Lower leg skin (tissue), 4 donors: ENCODE measurements around the gene ATXN2L. TPM values are rescaled to one million over a fixed set of nuclear protein-coding genes. Genes with fewer than 3 reads are reported as not detected.
"Not testable (repeated sequence)": the region's sequence is repeated elsewhere in the genome, so short reads cannot be mapped to it uniquely, and the experiment has no call there.

Source experiments
- DNase-seq, 2 donors: peaks; one replicate each; pipeline ENCODE4 v3.0.0-alpha.2; 2019; ENCODE audit warnings: low spot score in 2 of 2
- H3K4me3 ChIP-seq: fragments of 200-600 bp; sonication (generic); 2 replicates; pipeline ENCODE4 v1.5.1; 2017; ENCODE audit warnings: mild to moderate bottlenecking, low read depth; ENCODE audit not compliant: poor library complexity, severe bottlenecking
- CTCF ChIP-seq, 3 donors: fragments of 450-650 bp; IDR thresholded peaks; one replicate each; pipeline ENCODE4 v1.5.1; 2016; ENCODE audit warnings: antibody characterized with exemption in 3 of 3, mild to moderate bottlenecking in 3 of 3, moderate library complexity in 2 of 3
- POLR2A ChIP-seq, 2 donors: fragments of 450-650 bp; IDR thresholded peaks; one replicate each; pipeline ENCODE4 v1.6.1; 2016 to 2017; ENCODE audit warnings: antibody characterized with exemption in 2 of 2, mild to moderate bottlenecking in 1 of 2, moderate library complexity in 1 of 2
- WGBS, 2 donors: methylation state at CpG; one replicate each; pipeline ENCODE4 v1.1.5; 2018; 5-methylcytosine and 5-hydroxymethylcytosine counted together
- intact Hi-C: fragments of 100-400 bp; cut with DNase I; formaldehyde crosslinking; loops from one replicate; pipeline ENCODE4 v1.15.0; 2023; ENCODE audit warnings: low total_unique reads
- total RNA-seq, 4 donors: library from RNA; depleted of rRNA; stranded (reverse); fragments of >200 nt; gene quantifications; one replicate each; pipeline ENCODE4 v1.1.0, GENCODE V29; 2016

The ATXN2L gene
- total RNA-seq, 4 donors from 2014 or later: 54.8 to 152 (median 66.5) TPM

GRCh38 chr16:28865001-28865688 is 42.3 kb downstream of the ATXN2L start:
- intact Hi-C loops: no loop called here
- no peak overlapping the region for H3K4me3 ChIP-seq
- 80 to 91% methylated on average over 12 of the region's 12 CpGs for WGBS, 2 donors
- DNase-seq: no peak
- TF ChIP-seq POLR2A (IDR thresholded peaks at IDR 0.05): no peak
- no peak for TF ChIP-seq CTCF (IDR thresholded peaks at IDR 0.05)

- no peak for DNase-seq
- H3K4me3 ChIP-seq: no peak overlapping the region
- TF ChIP-seq POLR2A (IDR thresholded peaks at IDR 0.05): no peak
- 70 to 72% methylated on average over 25 to 32 of the region's 32 CpGs for WGBS, 2 donors
- intact Hi-C loops: no loop called here
Observed at GRCh38 chr16:28865722-28866453, 43.1 kb downstream of the ATXN2L start.

- WGBS, 2 donors: 84 to 90% methylated on average over 17 of the region's 17 CpGs
- DNase-seq: no peak
- intact Hi-C loops: no loop called here
- no peak overlapping the region for H3K4me3 ChIP-seq
- TF ChIP-seq CTCF (IDR thresholded peaks at IDR 0.05): no peak
Observed at GRCh38 chr16:28866454-28866804, 43.6 kb downstream of the ATXN2L start.

GRCh38 chr16:28867241-28867640 is 44.4 kb downstream of the ATXN2L start:
- no peak for DNase-seq
- H3K4me3 ChIP-seq: no peak overlapping the region
- TF ChIP-seq CTCF (IDR thresholded peaks at IDR 0.05) (no peak), POLR2A (IDR thresholded peaks at IDR 0.05) (no peak)
- intact Hi-C loops: no loop called here
- whole genome bisulfite sequencing, 2 donors: 87 to 89% methylated on average over 13 of the region's 13 CpGs

GRCh38 chr16:28867646-28868045 is 44.8 kb downstream of the ATXN2L start:
- intact Hi-C loops, DNase-seq, H3K4me3 ChIP-seq: not testable (repeated sequence)
- 92 to 93% methylated on average over 9 of the region's 9 CpGs for WGBS, 2 donors

GRCh38 chr16:28869201-28869600 is 46.4 kb downstream of the ATXN2L start:
- no peak for DNase-seq
- WGBS, 2 donors: 92 to 94% methylated on average over 11 of the region's 11 CpGs
- intact Hi-C loops: no loop called here
- TF ChIP-seq POLR2A (IDR thresholded peaks at IDR 0.05): no peak
- no peak for TF ChIP-seq CTCF (IDR thresholded peaks at IDR 0.05)
- H3K4me3 ChIP-seq: no peak overlapping the region

GRCh38 chr16:28872952-28873351 is 50.2 kb downstream of the ATXN2L start:
- H3K4me3 ChIP-seq: no peak overlapping the region
- TF ChIP-seq POLR2A (IDR thresholded peaks at IDR 0.05) (no peak), CTCF (IDR thresholded peaks at IDR 0.05) (no peak)
- no peak for DNase-seq
- intact Hi-C loops: no loop called here
- WGBS, 2 donors: 87% methylated on average over 15 of the region's 15 CpGs
